ENCODE measurements around the gene PTCRA.

GRCh38 chr6:42969431-42969830 is 53.6 kb downstream of the PTCRA start:
- no peak for TF ChIP-seq CTCF (IDR thresholded peaks at IDR 0.05; ENCODE audit: low read length)
- no peak for TF ChIP-seq EZH2 (IDR thresholded peaks at IDR 0.05; ENCODE audit: borderline replicate concordance, low read length)

Data from OCI-LY1 (cell line).